WTC11 (cell line): Measurements from ENCODE around the gene GLI2. TPM values are rescaled to one million over a fixed set of nuclear protein-coding genes. Genes with fewer than 3 reads are reported as not detected.

Experiments used
- ATAC-seq: fragments of 200-7000 bp; cut with Tn5 transposase; 2 replicates; pipeline ENCODE4 v1.10.0; 2021; ENCODE audit warnings: mild to moderate bottlenecking, moderate library complexity
- CTCF ChIA-PET: fragments of 300-600 bp; sonication (Branson Sonifier 250); formaldehyde crosslinking; loops from one replicate; lab custom pipeline; 2021; ENCODE audit warnings: antibody characterized with exemption; lab: Charles Lee
- POLR2A ChIA-PET: fragments of 350-600 bp; sonication (Branson Sonifier 250); formaldehyde crosslinking; loops from one replicate; lab custom pipeline; 2021; ENCODE audit warnings: antibody characterized with exemption; lab: Charles Lee
- DNase-seq: peaks from one replicate; pipeline ENCODE4 v3.0.0; 2021; ENCODE audit warnings: low spot score
- H3K27ac Mint-ChIP-seq: 2 replicates; pipeline ENCODE4 v1.8.0; 2021; ENCODE audit warnings: mixed read lengths
- H3K27me3 Mint-ChIP-seq: 2 replicates; pipeline ENCODE4 v1.8.0; 2021; ENCODE audit warnings: low read depth, mild to moderate bottlenecking, moderate library complexity, mixed read lengths
- H3K36me3 Mint-ChIP-seq: 2 replicates; pipeline ENCODE4 v1.8.0; 2021; ENCODE audit warnings: mixed read lengths
- H3K4me1 Mint-ChIP-seq: 2 replicates; pipeline ENCODE4 v1.8.0; 2022; ENCODE audit warnings: mixed read lengths
- H3K4me3 Mint-ChIP-seq: 2 replicates; pipeline ENCODE4 v1.8.0; 2021; ENCODE audit warnings: mild to moderate bottlenecking, moderate library complexity, mixed read lengths
- H3K9me3 Mint-ChIP-seq: 2 replicates; pipeline ENCODE4 v1.8.0; 2021; ENCODE audit warnings: mixed read lengths
- ARID4B ChIP-seq: sonication (generic); formaldehyde crosslinking; IDR thresholded peaks from 2 replicates; pipeline ENCODE4 v1.8.0; 2023; ENCODE audit warnings: missing genetic modification reagents, mild to moderate bottlenecking, borderline replicate concordance
- ERG ChIP-seq: fragments of 250-450 bp; sonication (Bioruptor Pico); IDR thresholded peaks from 2 replicates; pipeline ENCODE4 v1.8.0; 2021; ENCODE audit warnings: mild to moderate bottlenecking
- GTF2I ChIP-seq: fragments of 250-450 bp; sonication (Bioruptor Pico); conservative IDR thresholded peaks from 2 replicates; pipeline ENCODE4 v1.4.0; 2021; ENCODE audit warnings: mild to moderate bottlenecking
- JUN ChIP-seq: sonication (generic); formaldehyde crosslinking; IDR thresholded peaks from 2 replicates; pipeline ENCODE4 v1.8.0; 2023; ENCODE audit warnings: mild to moderate bottlenecking, missing genetic modification reagents
- RORB ChIP-seq: fragments of 250-450 bp; sonication (Bioruptor Pico); IDR thresholded peaks from 2 replicates; pipeline ENCODE4 v1.9.0; 2021; ENCODE audit warnings: mild to moderate bottlenecking
- SMAD4 ChIP-seq: sonication (generic); formaldehyde crosslinking; IDR thresholded peaks from 2 replicates; pipeline ENCODE4 v1.8.0; 2022; ENCODE audit warnings: mild to moderate bottlenecking, missing genetic modification reagents
- TP53 ChIP-seq: sonication (generic); formaldehyde crosslinking; IDR thresholded peaks from 2 replicates; pipeline ENCODE4 v1.8.1; 2023; ENCODE audit warnings: mild to moderate bottlenecking, missing genetic modification reagents
- ZBTB43 ChIP-seq: sonication (generic); formaldehyde crosslinking; IDR thresholded peaks from 2 replicates; pipeline ENCODE4 v1.8.1; 2023; ENCODE audit warnings: mild to moderate bottlenecking, missing genetic modification reagents
- ZNF121 ChIP-seq: sonication (generic); formaldehyde crosslinking; IDR thresholded peaks from 2 replicates; pipeline ENCODE4 v1.8.0; 2023; ENCODE audit warnings: missing genetic modification reagents
- ZNF281 ChIP-seq: sonication (generic); formaldehyde crosslinking; IDR thresholded peaks from 2 replicates; pipeline ENCODE4 v1.8.0; 2023; ENCODE audit warnings: mild to moderate bottlenecking, missing genetic modification reagents
- ZNF416 ChIP-seq: fragments of 250-450 bp; sonication (Bioruptor Pico); IDR thresholded peaks from 2 replicates; pipeline ENCODE4 v1.9.0; 2021; ENCODE audit warnings: mild to moderate bottlenecking, inconsistent platforms
- ZSCAN18 ChIP-seq: fragments of 250-450 bp; sonication (Bioruptor Pico); IDR thresholded peaks from 2 replicates; pipeline ENCODE4 v2.1.2; 2022; ENCODE audit warnings: mild to moderate bottlenecking, moderate library complexity
- total RNA-seq: library from RNA; stranded (reverse); gene quantifications from 3 replicates; pipeline ENCODE4 v1.2.3, GENCODE V29; 2021
- TF ChIP-seq, protein P1 (sequence below): fragments of 250-450 bp; sonication (Bioruptor Pico); IDR thresholded peaks from 2 replicates; pipeline ENCODE4 v1.9.0; 2021; ENCODE audit warnings: moderate library complexity, mild to moderate bottlenecking, inconsistent platforms, borderline replicate concordance
- TF ChIP-seq, protein P2 (sequence below): sonication (generic); formaldehyde crosslinking; IDR thresholded peaks from 2 replicates; pipeline ENCODE4 v1.8.1; 2022; ENCODE audit warnings: low read depth, mild to moderate bottlenecking, moderate library complexity, missing genetic modification reagents, borderline replicate concordance

GLI2 gene
- total RNA-seq, 1 experiment from 2014 or later: 60.9 TPM

GRCh38 chr2:120687210-120687609, 48.5 kb upstream of the GLI2 start:
- 0 out of 2 replicates have a peak, but pooled peaks cover 2% of the 10 kb centered on the region for H3K9me3 Mint-ChIP-seq
- no peak for ATAC-seq
- peaks cover 6% of the 10 kb centered on the region for H3K4me1 Mint-ChIP-seq
- ChIA-PET POLR2A (no interaction called here), CTCF (interaction anchor here (0.6 to 1.9 kb wide), 10 partner anchors 9 to 393 kb away, joined by 3 to 11 read pairs (median 4); no protein-coding TSS in a partner anchor)
- no peak overlapping the region for H3K4me3 Mint-ChIP-seq
- H3K27me3 Mint-ChIP-seq: peaks cover 32% of the 10 kb centered on the region
- no peaks in the 10 kb centered on the region for H3K36me3 Mint-ChIP-seq
- TF ChIP-seq ERG (CRISPR knock-in tag): no peak
- TF ChIP-seq GTF2I (CRISPR knock-in tag): peak; percentile 85
- H3K27ac Mint-ChIP-seq: no peak overlapping the region
- DNase-seq: no peak

- Mint-ChIP-seq H3K4me1 (peaks cover 8% of the 10 kb centered on the region), H3K27me3 (peaks cover 54% of the 10 kb centered on the region), H3K9me3 (0 out of 2 replicates have a peak, but pooled peaks cover 2% of the 10 kb centered on the region), H3K27ac (no peak overlapping the region), H3K36me3 (no peaks in the 10 kb centered on the region), H3K4me3 (no peak overlapping the region)
- POLR2A ChIA-PET: interaction anchor here (1.2 kb wide), 1 partner anchor 386 kb away, joined by 3 read pairs; no protein-coding TSS in a partner anchor
- ATAC-seq: no peak
- no peak for DNase-seq
- TF ChIP-seq ARID4B (CRISPR knock-in tag) (no peak), SMAD4 (CRISPR knock-in tag) (no peak), ZSCAN18 (CRISPR knock-in tag) (no peak), ZBTB43 (no peak), ZNF416 (CRISPR knock-in tag) (no peak), JUN (CRISPR knock-in tag) (no peak), ZNF121 (CRISPR knock-in tag) (no peak), GTF2I (CRISPR knock-in tag) (no peak), ZNF281 (CRISPR knock-in tag) (no peak), RORB (no peak), TP53 (no peak)
- TF ChIP-seq, protein P1, sequence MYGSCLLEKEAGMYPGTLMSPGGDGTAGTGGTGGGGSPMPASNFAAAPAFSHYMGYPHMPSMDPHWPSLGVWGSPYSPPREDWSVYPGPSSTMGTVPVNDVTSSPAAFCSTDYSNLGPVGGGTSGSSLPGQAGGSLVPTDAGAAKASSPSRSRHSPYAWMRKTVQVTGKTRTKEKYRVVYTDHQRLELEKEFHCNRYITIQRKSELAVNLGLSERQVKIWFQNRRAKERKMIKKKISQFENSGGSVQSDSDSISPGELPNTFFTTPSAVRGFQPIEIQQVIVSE (CRISPR knock-in tag): no peak
- TF ChIP-seq, protein P2, sequence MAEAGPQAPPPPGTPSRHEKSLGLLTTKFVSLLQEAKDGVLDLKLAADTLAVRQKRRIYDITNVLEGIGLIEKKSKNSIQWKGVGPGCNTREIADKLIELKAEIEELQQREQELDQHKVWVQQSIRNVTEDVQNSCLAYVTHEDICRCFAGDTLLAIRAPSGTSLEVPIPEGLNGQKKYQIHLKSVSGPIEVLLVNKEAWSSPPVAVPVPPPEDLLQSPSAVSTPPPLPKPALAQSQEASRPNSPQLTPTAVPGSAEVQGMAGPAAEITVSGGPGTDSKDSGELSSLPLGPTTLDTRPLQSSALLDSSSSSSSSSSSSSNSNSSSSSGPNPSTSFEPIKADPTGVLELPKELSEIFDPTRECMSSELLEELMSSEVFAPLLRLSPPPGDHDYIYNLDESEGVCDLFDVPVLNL (CRISPR knock-in tag): no peak
- TF ChIP-seq, all 79 proteins: peak for 0
- CTCF ChIA-PET: interaction anchor here (0.8 to 1.9 kb wide), 7 partner anchors 10 to 390 kb away, joined by 3 to 8 read pairs (median 4); no protein-coding TSS in a partner anchor
Measured at GRCh38 chr2:120690521-120690920, 45.1 kb upstream of the GLI2 start.
